Gastrocnemius medialis (tissue), 4 donors: ENCODE results near the gene TESK1.

Source experiments
- POLR2A ChIP-seq, 2 donors: fragments of 450-650 bp; IDR thresholded peaks; one replicate each; pipeline ENCODE4 v1.6.1; 2017; ENCODE audit warnings: antibody characterized with exemption in 2 of 2, mild to moderate bottlenecking in 2 of 2, moderate library complexity in 2 of 2
- TF ChIP-seq, protein P1 (sequence below), 5 experiments: fragments of 450-650 bp in 3 of 5; fragments of 200-600 bp in 2 of 5; sonication (generic) in 2 of 5; IDR thresholded peaks in 4 of 5; conservative IDR thresholded peaks in 1 of 5; 1 replicate in 4 of 5; 2 replicates in 1 of 5; pipeline ENCODE4 v1.5.1; 2016 to 2019; ENCODE audit warnings: antibody characterized with exemption in 5 of 5, mild to moderate bottlenecking in 3 of 5, moderate library complexity in 3 of 5

DNA sequence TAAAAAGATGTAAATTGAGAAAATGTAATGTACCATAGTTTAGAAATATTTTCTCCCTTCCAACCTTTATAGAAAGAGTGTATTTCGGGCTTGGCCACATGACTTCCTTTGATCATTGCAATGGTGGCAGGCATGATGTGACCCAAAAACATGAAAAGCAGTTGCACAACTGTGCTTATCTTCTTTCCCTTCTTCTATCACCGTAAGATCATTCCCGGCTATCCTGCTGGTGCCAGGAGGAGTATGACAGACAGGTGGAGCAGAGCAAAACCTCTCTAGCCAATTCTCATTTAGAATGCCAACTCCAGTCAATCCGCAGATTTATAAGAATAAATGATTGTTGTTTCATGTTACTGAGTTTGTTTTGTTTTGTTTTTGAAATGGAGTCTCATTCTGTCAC lies 10.6 kb upstream of the TESK1 start:
- TF ChIP-seq, protein P1, sequence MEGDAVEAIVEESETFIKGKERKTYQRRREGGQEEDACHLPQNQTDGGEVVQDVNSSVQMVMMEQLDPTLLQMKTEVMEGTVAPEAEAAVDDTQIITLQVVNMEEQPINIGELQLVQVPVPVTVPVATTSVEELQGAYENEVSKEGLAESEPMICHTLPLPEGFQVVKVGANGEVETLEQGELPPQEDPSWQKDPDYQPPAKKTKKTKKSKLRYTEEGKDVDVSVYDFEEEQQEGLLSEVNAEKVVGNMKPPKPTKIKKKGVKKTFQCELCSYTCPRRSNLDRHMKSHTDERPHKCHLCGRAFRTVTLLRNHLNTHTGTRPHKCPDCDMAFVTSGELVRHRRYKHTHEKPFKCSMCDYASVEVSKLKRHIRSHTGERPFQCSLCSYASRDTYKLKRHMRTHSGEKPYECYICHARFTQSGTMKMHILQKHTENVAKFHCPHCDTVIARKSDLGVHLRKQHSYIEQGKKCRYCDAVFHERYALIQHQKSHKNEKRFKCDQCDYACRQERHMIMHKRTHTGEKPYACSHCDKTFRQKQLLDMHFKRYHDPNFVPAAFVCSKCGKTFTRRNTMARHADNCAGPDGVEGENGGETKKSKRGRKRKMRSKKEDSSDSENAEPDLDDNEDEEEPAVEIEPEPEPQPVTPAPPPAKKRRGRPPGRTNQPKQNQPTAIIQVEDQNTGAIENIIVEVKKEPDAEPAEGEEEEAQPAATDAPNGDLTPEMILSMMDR (IDR thresholded peaks at IDR 0.05 in 4 of 5, conservative IDR thresholded peaks at IDR 0.05 in 1 of 5) = no peak
- no peak for TF ChIP-seq POLR2A (IDR thresholded peaks at IDR 0.05)
